ENCODE results near the gene WFS1.

WFS1 gene

GRCh38 chr4:6269616-6270511 is at the start of gene WFS1:
Gene WFS1 (plus strand): TSS chr4:6269850. CDS start chr4:6277456, 7,606 bp downstream.
- Histone ChIP-seq H3K4me3 (peak within 1 kb of the TSS; percentile 58 to 91 (median 80)), H3K27ac (peak within 1 kb of the TSS in 17 of 21 experiments; percentile 11 to 84 (median 76))

DNA sequence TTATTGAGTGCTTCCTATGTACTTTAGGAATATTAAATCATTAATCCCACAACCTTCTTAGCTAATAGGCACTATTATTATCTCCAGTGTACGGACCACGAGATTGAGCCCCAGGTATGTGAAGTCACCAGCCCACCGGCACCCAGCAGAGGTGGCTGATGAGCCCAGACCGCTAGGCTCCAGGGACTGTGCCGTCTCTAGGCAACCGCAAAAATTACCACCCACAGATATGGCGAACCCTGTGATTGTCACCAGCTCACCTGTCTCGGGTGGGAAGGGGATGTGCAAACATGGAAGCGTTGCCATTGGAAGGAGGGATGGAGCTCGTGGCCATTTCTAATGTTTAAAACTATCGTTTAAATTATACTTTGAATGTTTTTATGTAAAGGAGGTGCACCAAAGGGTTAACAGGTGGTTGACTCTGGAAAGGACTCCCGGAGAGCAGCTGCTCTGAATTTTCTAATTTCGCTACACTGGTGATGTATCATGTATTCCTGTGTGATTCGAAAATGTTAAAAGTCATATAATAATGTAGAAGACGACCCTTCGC is 48.3 kb upstream of the WFS1 start:
- Histone ChIP-seq H3K4me3 (no peak overlapping the region), H3K27ac (no peak overlapping the region)

- H3K4me3 ChIP-seq, result no peak overlapping the region
- no peak overlapping the region for H3K27ac ChIP-seq
Observed at GRCh38 chr4:6221851-6222760, 47.5 kb upstream of the WFS1 start.

- Histone ChIP-seq H3K27ac (no peak overlapping the region), H3K4me3 (no peak overlapping the region)
Observed at GRCh38 chr4:6222761-6223292, 46.8 kb upstream of the WFS1 start.

GRCh38 chr4:6224735-6225134 is 44.9 kb upstream of the WFS1 start:
- no peak overlapping the region for H3K4me3 ChIP-seq
- no peak overlapping the region for H3K27ac ChIP-seq

GRCh38 chr4:6225469-6225868 is 44.2 kb upstream of the WFS1 start:
- no peak overlapping the region for H3K4me3 ChIP-seq

DNA sequence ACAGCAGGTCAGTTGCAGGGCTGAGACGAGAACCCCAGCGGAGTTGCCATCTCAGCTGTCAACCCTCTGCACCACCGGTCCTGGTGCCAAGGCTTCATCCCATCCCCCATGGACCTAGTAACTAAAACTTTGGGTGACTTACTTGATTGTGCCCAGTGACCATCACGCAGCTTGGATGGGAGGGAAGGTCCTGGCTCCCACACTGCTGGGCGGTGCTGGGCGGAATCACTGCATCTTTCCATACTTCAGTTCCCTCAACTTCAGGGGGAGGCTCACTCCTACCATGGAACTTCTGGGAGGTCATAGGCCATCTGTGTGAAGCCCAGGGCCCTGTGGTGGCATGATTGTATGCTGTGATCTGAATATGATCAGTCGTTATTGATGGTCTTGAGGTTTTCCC is 43.1 kb upstream of the WFS1 start:
- Histone ChIP-seq H3K27ac (no peak overlapping the region), H3K4me3 (no peak overlapping the region)

More at GRCh38 chr4:6225469-6225868, 44.2 kb upstream of the WFS1 start:
- no peak overlapping the region for H3K27ac ChIP-seq

DNA sequence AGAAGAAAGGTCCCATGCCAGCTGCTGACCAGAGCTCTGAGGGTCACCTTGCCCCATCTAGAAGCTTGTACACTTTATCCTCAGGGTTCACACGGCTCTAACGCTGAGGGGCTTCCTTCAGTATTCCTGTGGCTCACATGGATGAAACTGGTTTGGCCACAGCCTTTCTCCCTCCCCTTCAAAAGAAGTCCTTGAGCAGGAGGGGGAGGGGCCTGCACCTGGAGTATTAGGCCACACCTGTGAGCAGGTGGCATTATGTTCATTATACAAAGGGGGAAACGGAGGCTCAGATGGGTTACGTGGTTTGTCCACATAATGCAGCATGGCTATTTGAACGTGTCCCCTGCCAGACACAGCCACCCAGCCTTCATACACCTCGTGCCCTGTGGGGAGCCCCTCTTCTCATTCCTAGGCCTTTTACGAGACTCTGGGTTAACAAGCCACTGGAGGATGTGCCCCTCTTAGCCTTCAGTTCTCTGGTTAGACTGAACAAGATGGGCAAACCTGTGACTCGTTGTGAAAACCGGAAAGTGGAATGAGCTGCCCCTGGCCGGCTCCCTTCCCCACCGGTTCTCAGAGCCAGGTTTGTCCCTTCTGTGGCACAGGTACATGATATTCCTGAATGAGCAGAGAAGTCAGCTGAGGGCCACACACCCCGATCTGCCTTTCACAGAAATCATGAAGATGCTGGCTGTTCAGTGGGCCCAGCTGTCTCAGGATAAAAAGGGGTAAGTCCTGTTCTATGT is 42.1 kb upstream of the WFS1 start:
- no peak overlapping the region for H3K27ac ChIP-seq
- no peak overlapping the region for H3K4me3 ChIP-seq

GRCh38 chr4:6228158-6229067 is 41.2 kb upstream of the WFS1 start:
- no peak overlapping the region for H3K4me3 ChIP-seq
- H3K27ac ChIP-seq, result no peak overlapping the region

DNA sequence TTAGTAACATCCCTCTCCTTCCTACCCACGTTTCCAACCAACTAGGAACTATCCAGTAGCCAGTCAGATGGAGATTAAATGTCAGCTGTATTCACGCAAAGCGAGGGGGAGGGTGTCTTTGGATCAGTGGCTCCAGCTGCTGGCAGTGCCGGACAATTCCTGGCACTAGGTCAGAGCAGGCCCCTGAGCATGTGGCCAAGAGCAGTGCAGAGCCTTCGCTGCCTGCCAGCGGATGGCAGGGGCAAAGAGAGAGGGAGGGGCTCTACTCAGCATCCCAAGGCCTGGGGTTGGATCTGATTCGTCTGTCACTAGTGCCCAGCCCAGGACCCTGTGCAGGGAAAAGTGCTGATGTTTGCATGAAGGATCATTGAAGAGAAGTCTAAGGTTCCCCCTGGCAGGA is 40.6 kb upstream of the WFS1 start:
- Histone ChIP-seq H3K4me3 (no peak overlapping the region), H3K27ac (no peak overlapping the region)

DNA sequence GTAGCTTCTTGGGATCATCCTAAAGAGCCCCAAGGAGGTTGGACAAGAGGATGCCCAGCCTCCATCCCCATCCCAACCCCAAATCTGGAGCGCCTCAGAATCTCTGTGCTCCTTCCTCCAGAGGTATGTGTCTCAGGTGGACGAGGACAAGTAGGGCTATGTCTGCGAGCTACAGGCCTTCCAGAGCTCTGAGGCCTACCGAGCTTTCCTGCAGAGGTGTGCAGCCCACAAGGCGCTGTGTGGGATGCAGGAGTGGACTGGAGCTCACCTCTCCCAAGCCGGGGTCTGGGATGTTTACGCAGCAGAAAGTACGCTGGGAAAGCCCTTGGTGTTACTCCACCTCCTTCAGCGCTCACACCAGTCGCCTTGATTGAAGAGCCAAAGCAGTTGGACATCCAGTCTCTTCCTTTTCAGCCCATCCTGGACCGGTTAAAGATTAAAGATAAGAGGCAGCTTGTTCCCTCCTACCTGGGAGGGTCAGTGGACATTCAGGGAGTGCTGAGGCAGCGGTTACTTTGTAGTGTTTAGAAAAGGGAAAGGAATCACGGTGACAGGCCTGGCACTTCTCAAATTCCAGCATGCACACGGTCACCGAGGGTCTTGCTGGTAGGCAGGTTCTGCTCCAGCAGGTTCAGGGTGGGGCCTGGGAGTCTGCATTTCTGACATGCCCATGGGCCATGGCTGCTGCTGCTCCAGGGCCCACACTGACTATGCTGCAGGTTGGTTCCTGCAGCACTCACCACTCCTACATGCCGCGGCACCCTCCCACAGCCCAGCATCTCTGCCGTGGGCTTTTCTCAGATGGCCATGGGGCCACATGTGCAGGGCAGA is 39.8 kb upstream of the WFS1 start:
- H3K27ac ChIP-seq, result no peak overlapping the region
- H3K4me3 ChIP-seq, result no peak overlapping the region

- no peak overlapping the region for H3K27ac ChIP-seq
- H3K4me3 ChIP-seq, result no peak overlapping the region
Observed at GRCh38 chr4:6230502-6230785, 39.2 kb upstream of the WFS1 start.

DNA sequence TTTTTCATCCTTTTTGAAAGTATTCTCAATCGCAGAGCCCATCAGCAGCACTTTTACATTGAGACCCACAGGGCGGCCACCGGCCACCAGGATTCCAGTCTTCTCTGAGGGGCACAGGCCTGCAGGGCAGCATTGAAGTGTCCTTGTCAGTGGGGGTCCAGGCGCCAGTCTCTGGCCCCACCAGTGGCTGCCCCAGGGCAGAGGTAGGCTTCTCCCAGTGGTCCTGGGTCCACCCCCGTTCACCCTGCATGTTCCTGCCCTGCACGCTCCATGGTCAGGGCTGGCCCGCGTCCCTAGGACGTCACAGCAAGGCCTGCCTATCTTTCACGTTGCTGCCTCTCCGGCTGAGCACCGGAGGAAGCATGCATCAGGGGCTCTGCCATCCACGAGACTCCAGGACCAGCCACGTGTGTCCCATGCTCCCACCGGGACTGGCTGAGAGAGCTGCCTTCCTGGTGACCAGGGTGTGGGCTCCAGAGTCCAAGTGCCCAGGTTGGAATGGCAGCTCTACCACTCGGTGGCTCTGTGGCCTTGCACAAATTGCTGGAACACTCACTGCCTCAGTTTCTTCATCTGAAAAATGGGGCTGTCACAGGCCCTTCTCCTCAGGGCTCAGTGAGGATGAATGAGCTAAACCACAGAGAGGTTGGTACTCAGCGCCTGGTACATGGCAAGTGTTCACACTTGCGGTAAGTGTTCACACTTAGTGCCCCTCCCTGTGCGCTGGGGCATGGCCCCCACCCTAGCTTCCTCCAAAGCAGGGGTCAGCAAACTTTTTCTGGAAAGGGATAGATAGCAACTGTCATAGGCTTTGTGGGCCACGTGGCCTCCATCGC is 38.6 kb upstream of the WFS1 start:
- H3K27ac ChIP-seq, result no peak overlapping the region
- no peak overlapping the region for H3K4me3 ChIP-seq

DNA sequence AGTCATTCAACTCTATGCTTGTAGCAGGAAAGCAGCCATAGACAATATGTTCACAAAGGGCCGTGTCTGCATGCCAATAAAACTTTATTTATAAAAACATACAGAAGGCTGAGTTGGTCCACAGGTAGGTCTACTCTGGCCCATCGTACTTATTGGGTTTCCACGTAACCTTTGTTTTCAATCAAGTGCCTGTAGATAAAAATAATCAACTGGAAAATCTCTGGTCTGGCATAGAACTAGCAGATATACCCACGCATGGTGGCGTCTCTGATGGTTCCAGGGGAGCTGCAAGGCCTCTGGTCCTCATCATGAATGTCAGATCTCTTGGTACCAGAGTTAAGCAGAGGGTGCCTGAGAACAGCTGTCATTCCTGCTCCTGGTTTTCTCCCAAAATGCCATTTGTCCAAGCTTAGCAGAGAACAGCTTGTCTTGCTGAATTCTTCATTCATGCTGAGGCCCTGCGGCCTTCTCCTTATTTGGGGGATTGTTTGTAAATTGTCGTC is 37.9 kb upstream of the WFS1 start:
- Histone ChIP-seq H3K4me3 (no peak overlapping the region), H3K27ac (no peak overlapping the region)

GRCh38 chr4:6232836-6233785 is 36.5 kb upstream of the WFS1 start:
- Histone ChIP-seq H3K27ac (no peak overlapping the region), H3K4me3 (no peak overlapping the region)

GRCh38 chr4:6233929-6234328 is 35.7 kb upstream of the WFS1 start:
- Histone ChIP-seq H3K27ac (no peak overlapping the region), H3K4me3 (no peak overlapping the region)
